NOMO-1 (cell line): ENCODE data around the gene BUB3.

ENCODE experiments used
- DNase-seq, 2 experiments: peaks; one replicate each; lab custom pipeline; 2025; ENCODE audit not compliant: unreplicated experiment in 2 of 2; lab: John Stamatoyannopoulos, UW

Gene BUB3

GRCh38 chr10:123202506-123202905 lies 48.3 kb downstream of the BUB3 start:
- DNase-seq, result no peak

GRCh38 chr10:123203393-123204126 lies 49.4 kb downstream of the BUB3 start:
- DNase-seq, result no peak

GRCh38 chr10:123204127-123204461 lies 49.9 kb downstream of the BUB3 start:
- DNase-seq, result no peak

- DNase-seq, result no peak
Observed at GRCh38 chr10:123205041-123205440, 50.8 kb downstream of the BUB3 start.

- DNase-seq, result no peak
Observed at GRCh38 chr10:123212063-123212462, 57.9 kb downstream of the BUB3 start.

- DNase-seq, result no peak
Observed at GRCh38 chr10:123212640-123213039, 58.4 kb downstream of the BUB3 start.

GRCh38 chr10:123213192-123213591 lies 59.0 kb downstream of the BUB3 start:
- DNase-seq, result no peak
